HCT116 (cell line): ENCODE data around the gene TCF7L2. TPM values are rescaled to one million over a fixed set of nuclear protein-coding genes. Genes with fewer than 3 reads are reported as not detected.

Experiments
- ATAC-seq: fragments of 200-7000 bp; cut with Tn5 transposase; 2 replicates; pipeline ENCODE4 v1.9.1; 2020; ENCODE audit warnings: mild to moderate bottlenecking, moderate library complexity
- BruUV-seq: library from RNA; stranded (reverse); fragments of 400-500 nt; replicated peaks from 2 replicates; lab custom pipeline; 2021; lab: Mats Ljungman, UMichigan
- CTCF ChIA-PET: fragments of 300-600 bp; sonication (Branson Sonifier 250); formaldehyde crosslinking; loops from one replicate; lab custom pipeline; 2021; ENCODE audit warnings: antibody characterized with exemption; lab: Charles Lee
- POLR2A ChIA-PET: fragments of 300-600, 350-600 bp; sonication (Branson Sonifier 250); formaldehyde crosslinking; loops from one replicate; lab custom pipeline; 2021; ENCODE audit warnings: antibody characterized with exemption; lab: Charles Lee
- RAD21 ChIA-PET, 2 experiments: fragments of 300-600 bp; sonication (Branson Sonifier 250); formaldehyde crosslinking; loops; one replicate each; lab custom pipeline; 2023; ENCODE audit warnings: low total read pairs in 2 of 2; ENCODE audit not compliant: uncharacterized antibody in 2 of 2, unreplicated experiment in 2 of 2, low non-redundant PET in 1 of 2; lab: Charles Lee
- DNase-seq: peaks from one replicate; pipeline ENCODE4 v3.0.0-alpha.2; 2010; ENCODE audit warnings: low read depth, low spot score
- H2AFZ ChIP-seq: fragments of 200-600 bp; shearing (Covaris generic), sonication (generic); 2 replicates; pipeline ENCODE4 v1.6.1; 2017; ENCODE audit warnings: low read depth, mixed run types, mixed read lengths, antibody characterized with exemption, low read length; ENCODE audit not compliant: poor library complexity, severe bottlenecking
- H3K27ac ChIP-seq: 2 replicates; pipeline ENCODE4 v1.5.1; 2012; ENCODE audit warnings: low read depth, low read length
- H3K27me3 ChIP-seq: fragments of 200-600 bp; sonication (generic); 2 replicates; pipeline ENCODE4 v1.6.1; 2016; ENCODE audit warnings: mixed run types, low read length, mixed read lengths; ENCODE audit not compliant: insufficient read depth
- H3K36me3 ChIP-seq, 2 experiments: fragments of 200-500 bp in 1 of 2; fragments of 200-600 bp in 1 of 2; sonication (Bioruptor generic) in 1 of 2; sonication (generic) in 1 of 2; 2 replicates each; pipeline versions ENCODE4 v1.5.1 to v1.6.1; 2014 to 2016; ENCODE audit warnings: low read length in 2 of 2, inconsistent platforms in 1 of 2, mixed read lengths in 1 of 2, mixed run types in 1 of 2; ENCODE audit not compliant: insufficient read depth in 2 of 2, control insufficient read depth in 1 of 2
- H3K4me1 ChIP-seq, 2 experiments: fragments of 200-600 bp in 1 of 2; sonication (generic) in 1 of 2; 2 replicates each; pipeline versions ENCODE4 v1.5.1 to v1.6.1; 2012 to 2017; ENCODE audit warnings: low read length in 2 of 2, inconsistent platforms in 1 of 2, mild to moderate bottlenecking in 1 of 2, mixed read lengths in 1 of 2, mixed run types in 1 of 2, moderate library complexity in 1 of 2; ENCODE audit not compliant: insufficient read depth in 2 of 2, control insufficient read depth in 1 of 2
- H3K4me2 ChIP-seq: fragments of 200-600 bp; sonication (generic); 2 replicates; pipeline ENCODE4 v1.6.1; 2017; ENCODE audit warnings: mixed run types, low read length, mixed read lengths
- H3K4me3 ChIP-seq, 2 experiments: fragments of 200-600 bp in 1 of 2; sonication (generic) in 1 of 2; replicated peaks in 1 of 2; 2 replicates each; pipeline ENCODE4 v1.5.1; 2011 to 2016; ENCODE audit warnings: low read length in 2 of 2, control low read depth in 1 of 2, low read depth in 1 of 2, mild to moderate bottlenecking in 1 of 2, mixed read lengths in 1 of 2, mixed run types in 1 of 2
- H3K79me2 ChIP-seq: fragments of 200-600 bp; sonication (generic); 2 replicates; pipeline ENCODE4 v1.6.1; 2017; ENCODE audit warnings: mild to moderate bottlenecking, mixed run types, low read length, moderate library complexity, mixed read lengths; ENCODE audit not compliant: insufficient read depth
- H3K9ac ChIP-seq: fragments of 200-600 bp; sonication (generic); 2 replicates; pipeline ENCODE4 v1.6.1; 2016; ENCODE audit warnings: low read length, mixed read lengths
- H3K9me2 ChIP-seq: fragments of 200-600 bp; sonication (generic), shearing (Covaris generic); 2 replicates; pipeline ENCODE4 v1.6.1; 2017; ENCODE audit warnings: mixed run types, mild to moderate bottlenecking, moderate library complexity; ENCODE audit not compliant: insufficient read depth
- H3K9me3 ChIP-seq, 2 experiments: fragments of 200-500 bp in 1 of 2; fragments of 200-600 bp in 1 of 2; sonication (Bioruptor generic) in 1 of 2; sonication (generic) in 1 of 2; 2 replicates each; pipeline ENCODE4 v1.6.1; 2014 to 2017; ENCODE audit warnings: low read length in 2 of 2, mixed read lengths in 2 of 2, inconsistent platforms in 1 of 2, low read depth in 1 of 2, mild to moderate bottlenecking in 1 of 2, mixed run types in 1 of 2, moderate library complexity in 1 of 2; ENCODE audit not compliant: control insufficient read depth in 1 of 2, insufficient read depth in 1 of 2
- H4K20me1 ChIP-seq: fragments of 200-600 bp; sonication (generic), shearing (Covaris generic); 2 replicates; pipeline ENCODE4 v1.6.1; 2017; ENCODE audit warnings: mixed run types, mild to moderate bottlenecking, moderate library complexity; ENCODE audit not compliant: insufficient read depth
- CBX3 ChIP-seq: IDR thresholded peaks from 2 replicates; pipeline ENCODE4 v1.6.1; 2012; ENCODE audit warnings: low read depth
- CEBPB ChIP-seq: IDR thresholded peaks from 2 replicates; pipeline ENCODE4 v1.6.1; 2012; ENCODE audit warnings: low read depth
- EGR1 ChIP-seq: IDR thresholded peaks from 2 replicates; pipeline ENCODE4 v1.6.1; 2012; ENCODE audit warnings: low read depth
- EZH2 ChIP-seq: fragments of 200-600 bp; sonication (generic); IDR thresholded peaks from 2 replicates; pipeline ENCODE4 v1.6.1; 2017; ENCODE audit warnings: antibody characterized with exemption, mixed run types
- EZH2phosphoT487 ChIP-seq: fragments of 200-600 bp; IDR thresholded peaks from 2 replicates; pipeline ENCODE4 v1.6.1; 2018; ENCODE audit warnings: antibody characterized with exemption, borderline replicate concordance
- FOSL1 ChIP-seq: IDR thresholded peaks from 2 replicates; pipeline ENCODE4 v1.6.1; 2012; ENCODE audit warnings: low read depth
- JUND ChIP-seq: IDR thresholded peaks from 2 replicates; pipeline ENCODE4 v1.6.1; 2012
- POLR2A ChIP-seq: IDR thresholded peaks from 2 replicates; pipeline ENCODE4 v1.7.0; 2011; ENCODE audit warnings: borderline replicate concordance; ENCODE audit not compliant: insufficient read depth, insufficient read length; ENCODE audit errors: extremely low read depth
- POLR2AphosphoS5 ChIP-seq: IDR thresholded peaks from 2 replicates; pipeline ENCODE4 v1.6.1; 2011; ENCODE audit warnings: mild to moderate bottlenecking, low read depth, low read length, moderate library complexity
- RAD21 ChIP-seq: IDR thresholded peaks from 2 replicates; pipeline ENCODE4 v1.6.1; 2012; ENCODE audit warnings: low read depth, mild to moderate bottlenecking
- SIN3A ChIP-seq: IDR thresholded peaks from 2 replicates; pipeline ENCODE4 v1.6.1; 2012; ENCODE audit warnings: low read depth
- SP1 ChIP-seq: IDR thresholded peaks from 2 replicates; pipeline ENCODE4 v1.6.1; 2012; ENCODE audit warnings: low read depth
- SRF ChIP-seq: IDR thresholded peaks from 2 replicates; pipeline ENCODE4 v1.6.1; 2012; ENCODE audit warnings: low read depth
- YY1 ChIP-seq: IDR thresholded peaks from 2 replicates; pipeline ENCODE4 v1.6.1; 2011; ENCODE audit warnings: low read length, low read depth, moderate library complexity, mild to moderate bottlenecking; ENCODE audit not compliant: insufficient replicate concordance; ENCODE audit errors: extremely low read depth
- ZFX ChIP-seq: fragments of 450-650 bp; IDR thresholded peaks from 2 replicates; pipeline ENCODE4 v1.6.1; 2017
- ZNF274 ChIP-seq: fragments of 200-500 bp; sonication (Bioruptor generic); IDR thresholded peaks from 2 replicates; pipeline ENCODE4 v1.6.1; 2014; ENCODE audit warnings: mild to moderate bottlenecking, low read depth, low read length, inconsistent platforms
- intact Hi-C: fragments of 100-400 bp; cut with micrococcal nuclease; formaldehyde crosslinking; loops from 2 replicates; pipeline ENCODE4 v1.10.0; 2022
- total RNA-seq: library from RNA; stranded (reverse); gene quantifications from one replicate; pipeline ENCODE4 v1.2.1, GENCODE V29; 2021; ENCODE audit not compliant: unreplicated experiment
- TF ChIP-seq, protein P1 (sequence below): IDR thresholded peaks from 2 replicates; pipeline ENCODE4 v1.6.1; 2012

Gene TCF7L2
- total RNA-seq, 1 experiment from 2014 or later, result 164 TPM

DNA sequence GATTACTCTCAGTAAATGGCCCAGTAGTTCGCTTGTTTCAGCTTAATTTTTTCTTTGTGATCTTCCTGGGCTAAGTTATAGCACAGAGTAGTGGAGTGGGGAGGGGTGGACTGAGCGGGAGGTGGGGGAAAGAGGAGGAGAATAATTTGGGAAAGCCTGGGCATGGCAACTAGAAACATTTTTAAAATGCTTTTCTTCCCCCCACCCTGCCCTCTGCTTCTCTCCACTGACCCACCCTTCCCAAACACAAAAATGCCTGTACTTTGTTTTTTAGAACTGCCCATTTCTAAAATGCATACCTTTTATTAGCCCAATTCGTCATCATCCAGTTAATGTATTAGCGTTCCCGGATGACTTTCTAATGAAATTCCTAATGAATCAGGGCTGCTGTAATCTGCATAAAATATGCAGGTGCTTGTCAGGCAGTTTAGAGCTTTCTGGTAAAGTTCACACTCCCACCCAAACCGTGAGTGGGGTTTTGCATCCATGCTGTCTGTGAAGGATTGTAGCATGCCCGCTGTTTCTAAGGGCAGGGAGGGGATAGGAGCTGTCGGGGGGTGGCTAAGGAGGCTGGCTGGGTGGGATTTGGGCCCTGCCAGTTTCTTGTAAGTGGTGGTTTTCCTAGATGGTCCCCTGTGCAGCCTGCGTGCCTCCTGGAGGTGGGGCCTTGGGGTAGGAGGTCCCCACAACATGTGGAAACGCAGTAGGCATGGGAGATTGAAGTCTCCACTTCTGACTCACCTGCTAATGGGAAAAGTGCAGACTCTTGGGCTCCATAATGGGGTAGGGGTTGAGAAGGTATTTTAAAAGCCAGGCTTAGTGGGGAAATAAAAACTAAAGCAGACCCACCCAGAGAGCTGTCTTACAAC lies 190.3 kb downstream of the TCF7L2 start (continued):
- TF ChIP-seq, protein P1, sequence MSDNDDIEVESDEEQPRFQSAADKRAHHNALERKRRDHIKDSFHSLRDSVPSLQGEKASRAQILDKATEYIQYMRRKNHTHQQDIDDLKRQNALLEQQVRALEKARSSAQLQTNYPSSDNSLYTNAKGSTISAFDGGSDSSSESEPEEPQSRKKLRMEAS, result no peak
- TF ChIP-seq, all 23 proteins: peak for 0

DNA sequence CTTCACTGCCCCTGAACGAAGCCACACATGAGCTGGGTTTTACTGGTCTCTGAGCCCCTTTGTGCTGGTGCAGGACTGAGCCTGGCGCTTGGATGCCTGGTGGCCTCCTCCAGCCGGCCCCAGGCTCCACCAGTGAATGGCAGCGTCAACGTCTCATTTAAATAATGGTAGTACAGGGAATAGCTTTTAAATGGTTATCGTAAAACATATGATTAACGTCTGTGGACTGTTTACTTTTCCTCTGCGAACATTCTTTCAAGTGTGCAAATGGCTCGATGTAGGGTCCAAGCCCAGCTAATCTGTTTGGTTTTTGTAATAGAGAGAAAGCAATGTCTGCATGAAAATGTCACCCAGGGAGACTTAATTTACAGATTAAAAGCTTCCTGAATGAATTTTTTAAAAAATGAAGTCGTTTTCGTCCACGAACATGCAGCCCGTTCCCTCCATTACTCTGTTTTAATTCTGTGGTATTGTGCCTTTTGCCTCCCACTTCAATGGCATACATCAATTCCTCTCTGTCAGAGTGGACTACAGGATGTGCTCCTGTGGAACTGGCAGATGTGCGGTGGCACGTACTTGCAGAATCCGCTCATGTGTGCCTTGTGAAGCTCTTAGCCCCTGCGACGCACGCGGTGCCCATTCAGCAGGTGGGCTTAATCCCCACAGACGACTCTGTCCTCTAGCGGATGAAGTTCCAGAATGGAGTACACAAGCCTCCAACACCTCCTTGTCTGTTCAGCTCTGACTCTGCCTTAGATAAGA lies 192.7 kb downstream of the TCF7L2 start:
- H4K20me1 ChIP-seq, result peaks cover 9% of the 10 kb centered on the region; the same call in 1 of the 2 replicates
- H3K36me3 ChIP-seq, result peaks cover 61 to 75% of the 10 kb centered on the region in 2 experiments
- peaks cover 3 to 8% of the 10 kb centered on the region in 2 experiments; a peak in 2 of 4 replicates for H3K4me1 ChIP-seq
- RAD21 ChIA-PET, result no interaction called here
- no peaks in the 10 kb centered on the region for H3K27me3 ChIP-seq
- intact Hi-C loops, result loop anchor here (10.0 kb wide), 2 partner anchors 242 to 382 kb away; no protein-coding TSS in a partner anchor
- no peak overlapping the region for H3K27ac ChIP-seq
- no peak overlapping the region for H3K9ac ChIP-seq
- H3K4me3 ChIP-seq, result no peak overlapping the region
- CTCF ChIA-PET, result no interaction called here
- no TSS peak for BruUV-seq
- H3K4me2 ChIP-seq, result no peak overlapping the region
- DNase-seq (no peak), ATAC-seq (no peak)
- peaks cover 96% of the 10 kb centered on the region for H3K79me2 ChIP-seq
- H3K9me2 ChIP-seq, result no peaks in the 10 kb centered on the region
- H2AFZ ChIP-seq, result no peak overlapping the region
- POLR2A ChIA-PET, result no interaction called here
- TF ChIP-seq JUND (no peak), CEBPB (no peak), EZH2phosphoT487 (no peak)
- no peaks in the 10 kb centered on the region for H3K9me3 ChIP-seq

DNA sequence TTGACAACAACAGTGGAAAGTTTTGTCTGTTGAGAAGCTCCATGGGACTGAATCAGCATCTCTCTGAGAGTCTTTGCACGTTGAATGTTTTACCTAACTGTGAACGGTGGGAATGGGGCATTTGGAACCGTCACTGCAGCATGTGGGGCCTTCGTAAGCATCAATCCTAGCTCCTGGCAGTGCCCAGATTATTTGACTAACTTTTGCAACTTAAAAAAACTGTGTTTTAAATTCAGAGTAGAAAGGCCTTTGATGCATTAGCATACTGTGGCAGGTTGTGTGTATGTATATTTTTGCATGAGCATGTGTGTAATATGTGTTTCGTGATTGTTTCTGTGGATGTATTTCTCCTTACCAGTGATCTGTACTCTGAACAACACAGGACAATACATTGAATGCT lies 194.5 kb downstream of the TCF7L2 start:
- intact Hi-C loops, result loop anchor here (10.0 kb wide), 2 partner anchors 240 to 380 kb away; no protein-coding TSS in a partner anchor
- no peak overlapping the region for H2AFZ ChIP-seq
- no peaks in the 10 kb centered on the region for H3K9me3 ChIP-seq
- H3K79me2 ChIP-seq, result peaks cover 92% of the 10 kb centered on the region
- no peak overlapping the region for H3K4me2 ChIP-seq
- peaks cover 72 to 93% of the 10 kb centered on the region in 2 experiments for H3K36me3 ChIP-seq
- no peaks in the 10 kb centered on the region for H3K9me2 ChIP-seq
- H3K4me1 ChIP-seq, result no peaks in the 10 kb centered on the region
- DNase-seq, result no peak
- no peak overlapping the region for H3K9ac ChIP-seq
- RAD21 ChIA-PET, result no interaction called here
- H3K27me3 ChIP-seq, result no peaks in the 10 kb centered on the region
- peaks cover 8% of the 10 kb centered on the region; the same call in 1 of the 2 replicates for H4K20me1 ChIP-seq
- no peak overlapping the region for H3K27ac ChIP-seq
- ATAC-seq, result no peak
- no TSS peak for BruUV-seq
- H3K4me3 ChIP-seq, result no peak overlapping the region
- POLR2A ChIA-PET, result no interaction called here
- CTCF ChIA-PET, result no interaction called here
- no peak for TF ChIP-seq ZFX
- TF ChIP-seq EGR1, result no peak
- no peak for TF ChIP-seq EZH2phosphoT487
- TF ChIP-seq EZH2, result no peak
- TF ChIP-seq POLR2A, result no peak
- no peak for TF ChIP-seq FOSL1
- TF ChIP-seq SRF, result no peak
- no peak for TF ChIP-seq SP1
- no peak for TF ChIP-seq RAD21
- TF ChIP-seq ZNF274, result no peak
- no peak; the same call in 1 of the 2 replicates for TF ChIP-seq POLR2AphosphoS5
- no peak for TF ChIP-seq SIN3A
- no peak for TF ChIP-seq YY1
- no peak for TF ChIP-seq CBX3
